H1 (cell line): Measurements from ENCODE around the gene ADK. TPM values are rescaled to one million over a fixed set of nuclear protein-coding genes. Genes with fewer than 3 reads are reported as not detected.

Experiments
- CTCF ChIA-PET: fragments of 300-600 bp; sonication (Branson Sonifier 250); formaldehyde crosslinking; loops from one replicate; lab custom pipeline; 2021; ENCODE audit not compliant: partially characterized antibody; lab: Charles Lee
- POLR2A ChIA-PET: fragments of 300-600 bp; sonication (Branson Sonifier 250); formaldehyde crosslinking; loops from one replicate; lab custom pipeline; 2021; ENCODE audit warnings: inconsistent platforms; ENCODE audit not compliant: partially characterized antibody; lab: Charles Lee
- DNase-seq, 2 experiments: peaks; one replicate each; pipeline versions ENCODE4 v3.0.0 to v3.0.0-alpha.2; 2010 to 2022; ENCODE audit warnings: low spot score in 2 of 2, low read depth in 1 of 2, mixed read lengths in 1 of 2
- FAIRE-seq: peaks from 2 replicates; lab custom pipeline; 2011; peaks lifted over from hg19 to GRCh38; lab: Jason Lieb, UNC
- H2AFZ ChIP-seq: 2 replicates; pipeline ENCODE4 v1.8.1; 2012; ENCODE audit warnings: low read length, inconsistent platforms
- H2AK5ac ChIP-seq: 2 replicates; pipeline ENCODE4 v1.6.1; 2013; ENCODE audit warnings: low read depth, low read length
- H2BK120ac ChIP-seq: replicated peaks from 2 replicates; pipeline ENCODE3; 2013; ENCODE audit warnings: low read depth, low read length, inconsistent platforms
- H2BK12ac ChIP-seq: 2 replicates; pipeline ENCODE4 v1.6.1; 2013; ENCODE audit warnings: low read depth, low read length
- H2BK15ac ChIP-seq: 2 replicates; pipeline ENCODE4 v1.6.1; 2013; ENCODE audit warnings: low read length
- H2BK20ac ChIP-seq: 2 replicates; pipeline ENCODE4 v1.6.1; 2013; ENCODE audit warnings: low read length
- H2BK5ac ChIP-seq: 2 replicates; pipeline ENCODE4 v1.6.1; 2013; ENCODE audit warnings: low read depth, low read length
- H3K14ac ChIP-seq: 2 replicates; pipeline ENCODE4 v1.6.1; 2013; ENCODE audit warnings: inconsistent platforms; ENCODE audit not compliant: insufficient read length
- H3K18ac ChIP-seq: 2 replicates; pipeline ENCODE4 v1.6.1; 2013; ENCODE audit warnings: low read length; ENCODE audit errors: extremely low read depth
- H3K23ac ChIP-seq: 2 replicates; pipeline ENCODE4 v1.6.1; 2013; ENCODE audit warnings: inconsistent platforms; ENCODE audit not compliant: insufficient read length
- H3K23me2 ChIP-seq: 2 replicates; pipeline ENCODE4 v1.6.1; 2013; ENCODE audit warnings: low read depth, low read length
- H3K27ac ChIP-seq: 2 replicates; pipeline ENCODE4 v1.6.1; 2011; ENCODE audit warnings: low read depth, low read length, inconsistent platforms
- H3K27me3 ChIP-seq, 4 experiments: replicated peaks in 1 of 4; 1 replicate in 1 of 4; 2 replicates in 3 of 4; pipeline versions ENCODE4 v1.6.1 to v1.8.1; 2011 to 2013; ENCODE audit warnings: low read length in 3 of 4, mild to moderate bottlenecking in 3 of 4, inconsistent platforms in 2 of 4, mixed read lengths in 2 of 4, moderate library complexity in 1 of 4; ENCODE audit not compliant: control insufficient read depth in 3 of 4, insufficient read depth in 3 of 4; ENCODE audit errors: extremely low read depth in 1 of 4
- H3K36me3 ChIP-seq, 4 experiments: 2 replicates each; pipeline versions ENCODE4 v1.6.1 to v1.8.1; 2011 to 2013; ENCODE audit warnings: mild to moderate bottlenecking in 4 of 4, low read length in 3 of 4, moderate library complexity in 2 of 4, control low read depth in 1 of 4, inconsistent platforms in 1 of 4; ENCODE audit not compliant: insufficient read depth in 4 of 4, control insufficient read depth in 2 of 4
- H3K4ac ChIP-seq: replicated peaks from 2 replicates; pipeline ENCODE3; 2013; ENCODE audit warnings: low read length, low read depth, mixed read lengths, inconsistent platforms; ENCODE audit not compliant: insufficient read length
- H3K4me1 ChIP-seq, 4 experiments: replicated peaks in 1 of 4; 1 replicate in 1 of 4; 2 replicates in 3 of 4; pipeline versions ENCODE4 v1.6.1 to v1.8.1; 2011 to 2013; ENCODE audit warnings: low read length in 3 of 4, inconsistent platforms in 2 of 4, mixed read lengths in 1 of 4; ENCODE audit not compliant: insufficient read depth in 4 of 4, control insufficient read depth in 3 of 4
- H3K4me2 ChIP-seq, 2 experiments: 2 replicates each; pipeline versions ENCODE4 v1.6.1 to v1.8.1; 2011 to 2013; ENCODE audit warnings: low read depth in 2 of 2, low read length in 2 of 2, control low read depth in 1 of 2, inconsistent platforms in 1 of 2, mild to moderate bottlenecking in 1 of 2; ENCODE audit not compliant: insufficient read depth in 1 of 2
- H3K4me3 ChIP-seq, 4 experiments: fragments of 200-600, 300-600 bp in 1 of 4; sonication (generic), shearing (Covaris generic), sonication (Bioruptor Twin) in 1 of 4; 2 replicates each; pipeline versions ENCODE4 v1.5.1 to v1.8.1; 2011 to 2016; ENCODE audit warnings: low read length in 4 of 4, low read depth in 3 of 4, control low read depth in 2 of 4, inconsistent platforms in 2 of 4, mild to moderate bottlenecking in 2 of 4, mixed read lengths in 1 of 4, moderate library complexity in 1 of 4; ENCODE audit not compliant: insufficient read depth in 2 of 4; ENCODE audit errors: extremely low read depth in 1 of 4
- H3K56ac ChIP-seq: replicated peaks from 2 replicates; pipeline ENCODE3; 2013; ENCODE audit warnings: low read depth, mild to moderate bottlenecking, mixed read lengths, low read length, inconsistent platforms; ENCODE audit not compliant: insufficient read length
- H3K79me1 ChIP-seq: 2 replicates; pipeline ENCODE4 v1.6.1; 2013; ENCODE audit warnings: low read depth, low read length, control low read depth
- H3K79me2 ChIP-seq, 2 experiments: 2 replicates each; pipeline versions ENCODE4 v1.6.1 to v1.8.1; 2012 to 2013; ENCODE audit warnings: low read length in 2 of 2, mild to moderate bottlenecking in 2 of 2, inconsistent platforms in 1 of 2; ENCODE audit not compliant: insufficient read depth in 2 of 2, control insufficient read depth in 1 of 2
- H3K9ac ChIP-seq, 4 experiments: replicated peaks in 1 of 4; 1 replicate in 1 of 4; 2 replicates in 3 of 4; pipeline versions ENCODE4 v1.6.1 to v1.8.1; 2011 to 2013; ENCODE audit warnings: low read depth in 3 of 4, low read length in 3 of 4, control low read depth in 2 of 4, mild to moderate bottlenecking in 2 of 4, moderate library complexity in 2 of 4, inconsistent platforms in 1 of 4; ENCODE audit errors: extremely low read depth in 1 of 4
- H3K9me3 ChIP-seq, 2 experiments: 2 replicates each; pipeline versions ENCODE4 v1.6.1 to v1.8.1; 2012 to 2013; ENCODE audit warnings: mild to moderate bottlenecking in 2 of 2, moderate library complexity in 2 of 2, control low read depth in 1 of 2, inconsistent platforms in 1 of 2, low read depth in 1 of 2, low read length in 1 of 2, mixed read lengths in 1 of 2; ENCODE audit not compliant: insufficient read depth in 2 of 2
- H4K20me1 ChIP-seq, 2 experiments: replicated peaks in 1 of 2; 2 replicates each; pipeline versions ENCODE3 to v1.8.1; 2011 to 2013; ENCODE audit warnings: inconsistent platforms in 2 of 2, low read length in 2 of 2, mild to moderate bottlenecking in 1 of 2; ENCODE audit not compliant: insufficient read depth in 2 of 2, control insufficient read depth in 1 of 2
- H4K5ac ChIP-seq: 2 replicates; pipeline ENCODE4 v1.6.1; 2013; ENCODE audit warnings: low read length, low read depth, mixed read lengths, inconsistent platforms; ENCODE audit not compliant: insufficient read length
- H4K8ac ChIP-seq: 2 replicates; pipeline ENCODE4 v1.8.0; 2013; ENCODE audit warnings: mild to moderate bottlenecking, moderate library complexity, low read length, inconsistent platforms; ENCODE audit not compliant: insufficient read depth; ENCODE audit errors: extremely low read depth
- H4K91ac ChIP-seq: replicated peaks from 2 replicates; pipeline ENCODE3; 2013; ENCODE audit warnings: low read length, mixed read lengths, inconsistent platforms; ENCODE audit not compliant: insufficient read length
- JUN ChIP-seq: IDR thresholded peaks from 2 replicates; pipeline ENCODE4 v1.6.1; 2011; ENCODE audit warnings: low read depth, mild to moderate bottlenecking, improper control_type of control experiment, low read length
- POLR2AphosphoS5 ChIP-seq: IDR thresholded peaks from 2 replicates; pipeline ENCODE4 v1.6.1; 2011; ENCODE audit warnings: low read depth, low read length
- WGBS, 2 experiments: shearing (Covaris generic) in 1 of 2; methylation state at CpG; one replicate each; pipeline versions ENCODE4 v1.1.6 to v1.1.7; 2013 to 2015; ENCODE audit warnings: low lambda C conversion rate in 2 of 2, mixed read lengths in 2 of 2, inconsistent platforms in 1 of 2, low coverage in 1 of 2, missing lambda C conversion rate in 1 of 2; ENCODE audit not compliant: insufficient replicate concordance in 2 of 2, insufficient coverage in 1 of 2, insufficient read length in 1 of 2; ENCODE audit errors: extremely low coverage in 1 of 2, missing lambda C conversion rate in 1 of 2; 5-methylcytosine and 5-hydroxymethylcytosine counted together
- polyA plus RNA-seq, 7 experiments: library from polyadenylated mRNA; depleted of rRNA in 3 of 7; stranded (reverse) in 5 of 7; unstranded in 2 of 7; fragments of >200 nt in 5 of 7; fragments of 200-250 nt in 2 of 7; gene quantifications; 1 replicate in 5 of 7; 2 replicates in 1 of 7; 4 replicates in 1 of 7; pipeline versions ENCODE4 v1.2.1 to v1.2.3, GENCODE V29; 2011 to 2013; ENCODE audit warnings: missing spikeins in 2 of 7, mixed read lengths in 2 of 7
- total RNA-seq: library from RNA; stranded (reverse); fragmentation: NEBNext Ultra II Directional; extraction: Animal tissue kit (Norgen Biotek cat#: 25700); gene quantifications from 2 replicates; pipeline ENCODE4 v1.2.1, GENCODE V29; 2021

ADK gene
- total and polyA plus RNA-seq, 2 of the 8 experiments (the other 6 are each of a cell fraction or from before 2014, with no cell fraction given), result 12.3 to 42.4 TPM

DNA sequence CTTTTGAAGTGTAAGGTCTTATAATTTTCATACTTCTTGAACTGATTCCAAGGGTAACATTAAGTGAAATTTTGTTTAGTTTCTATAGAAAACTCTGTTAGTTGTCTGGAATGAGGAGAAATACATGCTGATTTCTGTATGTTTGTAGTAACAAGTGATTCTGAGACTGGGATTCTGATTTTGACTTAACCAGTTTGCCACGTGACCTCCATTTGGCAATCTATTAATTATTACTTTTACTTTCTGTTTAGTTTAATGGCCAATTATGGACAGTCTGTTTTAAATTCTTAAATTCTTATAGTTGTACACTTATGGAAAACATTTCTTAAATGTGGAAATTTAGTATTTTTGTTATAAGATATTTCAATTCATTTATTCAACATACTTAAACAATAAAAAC, 163.1 kb downstream of the ADK start:
- no peak overlapping the region for H2AK5ac ChIP-seq
- no peaks in the 10 kb centered on the region for H3K79me1 ChIP-seq
- no peaks in the 10 kb centered on the region for H3K9me3 ChIP-seq
- H3K4me2 ChIP-seq, result no peak overlapping the region
- H3K18ac ChIP-seq, result no peak overlapping the region
- H2BK12ac ChIP-seq, result no peak overlapping the region
- no peaks in the 10 kb centered on the region for H3K23me2 ChIP-seq
- no peak overlapping the region for H2AFZ ChIP-seq
- no peak overlapping the region for H3K9ac ChIP-seq
- FAIRE-seq (no peak), DNase-seq (no peak)
- H2BK120ac ChIP-seq, result no peak overlapping the region
- no peaks in the 10 kb centered on the region for H3K36me3 ChIP-seq
- no peak overlapping the region for H2BK5ac ChIP-seq
- no peak overlapping the region for H4K91ac ChIP-seq
- H3K4ac ChIP-seq, result no peak overlapping the region
- WGBS, 2 experiments, result 94% methylated on average over 1 of the region's 1 CpG; no CpG with 5 or more reads in 1 of the 2 experiments
- peaks cover 0 to 4% of the 10 kb centered on the region in 2 experiments; a peak in 1 of 4 replicates for H3K79me2 ChIP-seq
- no peak overlapping the region for H3K27ac ChIP-seq
- H3K4me1 ChIP-seq, result peaks cover 0 to 7% (median 0%) of the 10 kb centered on the region in 4 experiments; a peak in 1 of 7 replicates
- H4K20me1 ChIP-seq, result no peaks in the 10 kb centered on the region
- no peak overlapping the region for H4K8ac ChIP-seq
- TF ChIP-seq POLR2AphosphoS5 (no peak), JUN (no peak)
- H3K23ac ChIP-seq, result no peak overlapping the region
- no peak overlapping the region for H3K56ac ChIP-seq
- no peak overlapping the region for H4K5ac ChIP-seq
- H2BK15ac ChIP-seq, result no peak overlapping the region
- H3K4me3 ChIP-seq, result no peak overlapping the region
- H3K14ac ChIP-seq, result no peak overlapping the region
- H2BK20ac ChIP-seq, result no peak overlapping the region
- ChIA-PET CTCF (no interaction called here), POLR2A (no interaction called here)
- H3K27me3 ChIP-seq, result no peaks in the 10 kb centered on the region
